Neural progenitor cell (in vitro differentiated cells): Measurements from ENCODE around the gene MXRA8.

Experiments
- EZH2 ChIP-seq: fragments of 200-600 bp; sonication (generic); IDR thresholded peaks from 2 replicates; pipeline ENCODE4 v1.6.1; 2017; ENCODE audit warnings: antibody characterized with exemption, mild to moderate bottlenecking, moderate library complexity
- TF ChIP-seq, protein P1 (sequence below): fragments of 200-600 bp; sonication (generic); IDR thresholded peaks from 2 replicates; pipeline ENCODE4 v1.5.1; 2017; ENCODE audit warnings: antibody characterized with exemption, mild to moderate bottlenecking

GRCh38 chr1:1400576-1401456 is 42.5 kb upstream of the MXRA8 start:
- no peak for TF ChIP-seq EZH2
- TF ChIP-seq, protein P1, sequence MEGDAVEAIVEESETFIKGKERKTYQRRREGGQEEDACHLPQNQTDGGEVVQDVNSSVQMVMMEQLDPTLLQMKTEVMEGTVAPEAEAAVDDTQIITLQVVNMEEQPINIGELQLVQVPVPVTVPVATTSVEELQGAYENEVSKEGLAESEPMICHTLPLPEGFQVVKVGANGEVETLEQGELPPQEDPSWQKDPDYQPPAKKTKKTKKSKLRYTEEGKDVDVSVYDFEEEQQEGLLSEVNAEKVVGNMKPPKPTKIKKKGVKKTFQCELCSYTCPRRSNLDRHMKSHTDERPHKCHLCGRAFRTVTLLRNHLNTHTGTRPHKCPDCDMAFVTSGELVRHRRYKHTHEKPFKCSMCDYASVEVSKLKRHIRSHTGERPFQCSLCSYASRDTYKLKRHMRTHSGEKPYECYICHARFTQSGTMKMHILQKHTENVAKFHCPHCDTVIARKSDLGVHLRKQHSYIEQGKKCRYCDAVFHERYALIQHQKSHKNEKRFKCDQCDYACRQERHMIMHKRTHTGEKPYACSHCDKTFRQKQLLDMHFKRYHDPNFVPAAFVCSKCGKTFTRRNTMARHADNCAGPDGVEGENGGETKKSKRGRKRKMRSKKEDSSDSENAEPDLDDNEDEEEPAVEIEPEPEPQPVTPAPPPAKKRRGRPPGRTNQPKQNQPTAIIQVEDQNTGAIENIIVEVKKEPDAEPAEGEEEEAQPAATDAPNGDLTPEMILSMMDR: no peak
